ENCODE measurements around the gene CES4A. TPM values are rescaled to one million over a fixed set of nuclear protein-coding genes. Genes with fewer than 3 reads are reported as not detected.

Gene CES4A
- total and polyA plus RNA-seq, 7 donors, result 2.3 to 7.5 (median 4.1) TPM

DNA sequence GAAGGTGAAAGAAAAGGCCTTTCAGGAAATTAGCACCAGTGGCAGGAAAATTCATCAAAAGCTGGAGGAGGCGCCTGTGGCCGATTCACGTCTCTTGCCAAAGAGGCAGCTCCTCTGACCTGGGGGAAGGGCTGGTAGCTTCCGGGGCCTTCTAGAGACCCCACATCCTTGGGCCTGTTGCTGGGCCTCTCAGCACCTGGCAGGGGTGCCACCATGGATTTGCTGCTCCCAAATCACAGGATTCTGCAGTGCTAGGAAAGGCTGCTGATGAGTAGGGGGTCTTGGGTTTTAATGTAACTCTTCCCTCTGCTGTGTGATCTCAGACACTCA is 29.0 kb downstream of the CES4A start:
- WGBS, 2 donors, result 91 to 92% methylated on average over 4 of the region's 4 CpGs
- H3K27me3 ChIP-seq, result peaks cover 0 to 14% (median 0%) of the 10 kb centered on the region in 3 donors
- no peak overlapping the region for H3K27ac ChIP-seq
- H3K4me3 ChIP-seq, result no peak overlapping the region
- no peak for TF ChIP-seq POLR2A (IDR thresholded peaks at IDR 0.05)
- TF ChIP-seq EP300 (IDR thresholded peaks at IDR 0.05), result no peak
- no peak for TF ChIP-seq POLR2AphosphoS5 (IDR thresholded peaks at IDR 0.05)
- TF ChIP-seq, protein P1, sequence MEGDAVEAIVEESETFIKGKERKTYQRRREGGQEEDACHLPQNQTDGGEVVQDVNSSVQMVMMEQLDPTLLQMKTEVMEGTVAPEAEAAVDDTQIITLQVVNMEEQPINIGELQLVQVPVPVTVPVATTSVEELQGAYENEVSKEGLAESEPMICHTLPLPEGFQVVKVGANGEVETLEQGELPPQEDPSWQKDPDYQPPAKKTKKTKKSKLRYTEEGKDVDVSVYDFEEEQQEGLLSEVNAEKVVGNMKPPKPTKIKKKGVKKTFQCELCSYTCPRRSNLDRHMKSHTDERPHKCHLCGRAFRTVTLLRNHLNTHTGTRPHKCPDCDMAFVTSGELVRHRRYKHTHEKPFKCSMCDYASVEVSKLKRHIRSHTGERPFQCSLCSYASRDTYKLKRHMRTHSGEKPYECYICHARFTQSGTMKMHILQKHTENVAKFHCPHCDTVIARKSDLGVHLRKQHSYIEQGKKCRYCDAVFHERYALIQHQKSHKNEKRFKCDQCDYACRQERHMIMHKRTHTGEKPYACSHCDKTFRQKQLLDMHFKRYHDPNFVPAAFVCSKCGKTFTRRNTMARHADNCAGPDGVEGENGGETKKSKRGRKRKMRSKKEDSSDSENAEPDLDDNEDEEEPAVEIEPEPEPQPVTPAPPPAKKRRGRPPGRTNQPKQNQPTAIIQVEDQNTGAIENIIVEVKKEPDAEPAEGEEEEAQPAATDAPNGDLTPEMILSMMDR (IDR thresholded peaks at IDR 0.05), result no peak
- no peaks in the 10 kb centered on the region for H3K9me3 ChIP-seq
- H3K4me1 ChIP-seq, result peaks cover 0 to 16% (median 14%) of the 10 kb centered on the region in 4 donors
- H3K36me3 ChIP-seq, result no peaks in the 10 kb centered on the region
- intact Hi-C loops (cut with DNase I), result no loop called here
- DNase-seq, result peak; percentile 44

DNA sequence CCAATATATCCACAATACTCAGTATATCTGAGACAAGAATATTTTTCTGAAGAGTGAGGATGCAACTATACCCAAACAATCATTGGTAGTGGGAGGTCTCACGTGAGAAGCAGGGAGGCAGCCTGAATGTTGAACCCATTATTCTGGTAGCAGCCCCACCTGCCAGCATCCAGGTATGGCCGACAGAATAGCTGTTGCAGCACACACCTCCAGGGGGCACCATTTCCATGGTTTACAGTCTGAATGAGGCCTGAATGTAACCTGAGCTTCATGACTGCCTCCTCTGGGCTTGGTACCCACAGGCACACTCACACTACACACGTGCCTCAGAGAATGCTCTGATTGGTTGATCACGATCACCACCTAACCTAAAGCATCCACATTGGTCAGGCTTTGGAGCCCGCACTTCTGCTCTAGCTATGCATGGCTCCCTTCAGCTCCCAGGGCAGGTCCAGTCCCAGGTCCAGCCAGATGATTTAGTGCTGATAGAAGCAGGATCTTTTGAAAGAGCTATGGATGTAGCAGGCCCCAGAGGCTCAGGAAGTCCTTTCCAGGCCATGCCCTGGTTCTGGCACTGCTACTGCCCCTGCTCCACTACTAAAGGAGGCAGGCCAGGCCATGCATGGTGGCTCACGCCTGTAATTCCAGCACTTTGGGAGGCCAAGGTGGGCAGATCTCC is 29.6 kb downstream of the CES4A start:
- Histone ChIP-seq H3K4me1 (peaks cover 0 to 16% (median 14%) of the 10 kb centered on the region in 4 donors), H3K9me3 (no peaks in the 10 kb centered on the region), H3K36me3 (no peaks in the 10 kb centered on the region), H3K27ac (no peak overlapping the region), H3K27me3 (peaks cover 0 to 10% (median 0%) of the 10 kb centered on the region in 3 donors), H3K4me3 (no peak overlapping the region)
- intact Hi-C loops (cut with DNase I), result no loop called here
- TF ChIP-seq, protein P1 (IDR thresholded peaks at IDR 0.05), result peak in 3 of 4 experiments; percentile 20 to 59 (median 34)
- TF ChIP-seq POLR2A (IDR thresholded peaks at IDR 0.05), result no peak
- WGBS, 2 donors, result 18 to 30% methylated on average over 6 of the region's 6 CpGs
- DNase-seq, result peak; percentile 71

DNA sequence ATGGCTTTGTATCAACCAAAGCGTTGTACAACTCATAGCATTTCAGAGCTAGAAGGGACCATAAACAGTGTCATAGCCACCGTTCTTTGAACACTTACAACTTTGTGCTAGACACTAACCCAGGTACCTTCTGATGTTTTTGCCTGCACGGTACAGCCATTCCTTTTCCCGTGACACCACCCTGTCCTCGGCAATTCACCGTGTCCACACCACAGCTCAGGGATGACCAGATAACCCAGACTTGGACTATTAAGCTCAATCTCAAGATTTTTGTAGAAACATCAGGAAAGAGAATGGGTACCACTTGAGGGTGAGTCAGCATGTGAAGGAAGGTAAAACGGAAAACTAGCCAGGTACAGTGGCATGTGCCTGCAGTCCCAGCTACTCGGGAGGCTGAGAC is 30.8 kb downstream of the CES4A start:
- Histone ChIP-seq H3K9me3 (no peaks in the 10 kb centered on the region), H3K4me1 (peaks cover 0 to 5% (median 4%) of the 10 kb centered on the region in 4 donors), H3K4me3 (no peak overlapping the region), H3K27ac (no peak overlapping the region), H3K36me3 (no peaks in the 10 kb centered on the region), H3K27me3 (no peaks in the 10 kb centered on the region)
- intact Hi-C loops (cut with DNase I), result no loop called here
- TF ChIP-seq EP300 (IDR thresholded peaks at IDR 0.05) (no peak), POLR2AphosphoS5 (IDR thresholded peaks at IDR 0.05) (no peak), POLR2A (IDR thresholded peaks at IDR 0.05) (no peak)
- TF ChIP-seq, protein P1 (IDR thresholded peaks at IDR 0.05), result no peak
- DNase-seq, result peak; percentile 13
- 75 to 89% methylated on average over 8 of the region's 8 CpGs for WGBS, 2 donors

DNA sequence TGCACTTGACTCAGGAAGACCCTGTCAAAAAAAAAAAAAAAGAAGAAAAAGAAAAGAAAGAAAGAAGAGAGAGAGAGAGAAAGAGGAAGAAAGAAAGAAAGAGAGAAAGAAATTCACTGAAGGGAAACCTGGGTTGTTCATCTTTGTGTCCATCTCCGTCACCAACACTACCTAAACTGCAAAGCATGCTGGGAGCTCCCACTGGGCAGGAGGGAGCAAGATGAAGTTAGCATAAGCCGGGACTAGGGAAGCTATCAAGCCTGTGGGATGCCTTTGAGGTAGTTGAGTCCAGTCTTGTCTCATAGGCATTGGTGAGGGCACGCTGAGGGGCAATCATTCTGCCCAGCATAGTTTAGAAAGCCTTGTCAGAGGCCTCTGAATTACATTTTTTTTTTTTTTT is 32.9 kb downstream of the CES4A start:
- no peaks in the 10 kb centered on the region for H3K4me1 ChIP-seq
- no peaks in the 10 kb centered on the region for H3K36me3 ChIP-seq
- no peak overlapping the region for H3K4me3 ChIP-seq
- H3K27ac ChIP-seq, result no peak overlapping the region
- H3K9me3 ChIP-seq, result no peaks in the 10 kb centered on the region
- TF ChIP-seq POLR2AphosphoS5 (IDR thresholded peaks at IDR 0.05), result no peak
- intact Hi-C loops (cut with DNase I), result no loop called here
- DNase-seq, result peak; percentile 10
- WGBS, 2 donors, result 74 to 87% methylated on average over 3 of the region's 3 CpGs
- H3K27me3 ChIP-seq, result no peaks in the 10 kb centered on the region

DNA sequence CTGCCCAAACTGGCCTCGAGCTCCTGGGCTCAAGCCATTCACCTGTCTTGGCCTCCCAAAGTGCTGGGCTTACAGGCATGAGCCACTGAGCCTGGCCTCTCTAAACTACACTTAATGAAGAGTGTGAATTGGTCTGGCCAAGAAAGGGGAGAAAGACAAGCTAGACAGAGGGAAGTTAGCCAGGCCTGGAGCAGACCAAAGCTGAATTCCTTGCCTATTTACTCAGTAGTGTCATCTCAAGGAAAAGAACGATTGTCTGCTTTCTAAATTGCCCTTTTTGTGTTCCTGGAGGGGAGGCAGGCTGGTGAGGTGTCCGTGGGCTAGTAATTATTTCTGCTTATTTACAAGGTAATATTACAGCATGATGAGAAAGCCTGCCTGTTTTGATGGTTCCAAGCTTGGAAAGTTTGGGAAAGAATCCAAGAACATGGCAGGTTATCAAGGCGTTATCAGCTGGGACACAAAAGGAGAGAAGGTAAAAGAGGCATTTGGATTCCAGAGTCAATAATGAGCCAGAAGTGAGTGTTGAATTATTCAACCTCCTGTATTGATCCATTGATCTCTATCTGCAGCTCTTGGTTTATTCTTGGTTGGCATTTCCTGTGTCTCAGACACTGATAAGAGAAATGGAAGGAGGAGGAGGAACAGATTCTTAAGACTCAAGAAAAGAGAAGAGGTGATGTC is 34.3 kb downstream of the CES4A start:
- intact Hi-C loops (cut with DNase I), result no loop called here
- TF ChIP-seq EP300 (IDR thresholded peaks at IDR 0.05) (no peak), POLR2AphosphoS5 (IDR thresholded peaks at IDR 0.05) (no peak), POLR2A (IDR thresholded peaks at IDR 0.05) (no peak)
- TF ChIP-seq, protein P1 (IDR thresholded peaks at IDR 0.05), result no peak
- Histone ChIP-seq H3K36me3 (no peaks in the 10 kb centered on the region), H3K9me3 (no peaks in the 10 kb centered on the region), H3K27ac (no peak overlapping the region), H3K4me1 (no peaks in the 10 kb centered on the region), H3K27me3 (no peaks in the 10 kb centered on the region), H3K4me3 (no peak overlapping the region)
- no peak for DNase-seq
- WGBS, 2 donors, result 38 to 75% methylated on average over 4 of the region's 4 CpGs
